Stimulated activated CD8-positive, alpha-beta memory T cell treated with anti-CD3 and anti-CD28 coated beads, Interleukin-15, amount 100 ng/mL, for 1 hour (primary cell): ENCODE data around the gene RPIA.
"Not testable (repeated sequence)": the region's sequence is repeated elsewhere in the genome, so short reads cannot be mapped to it uniquely, and the experiment has no call there.

Experiments
- DNase-seq: peaks from one replicate; pipeline ENCODE4 v3.0.0-alpha.2; 2020; ENCODE audit warnings: low read depth

RPIA gene

DNA sequence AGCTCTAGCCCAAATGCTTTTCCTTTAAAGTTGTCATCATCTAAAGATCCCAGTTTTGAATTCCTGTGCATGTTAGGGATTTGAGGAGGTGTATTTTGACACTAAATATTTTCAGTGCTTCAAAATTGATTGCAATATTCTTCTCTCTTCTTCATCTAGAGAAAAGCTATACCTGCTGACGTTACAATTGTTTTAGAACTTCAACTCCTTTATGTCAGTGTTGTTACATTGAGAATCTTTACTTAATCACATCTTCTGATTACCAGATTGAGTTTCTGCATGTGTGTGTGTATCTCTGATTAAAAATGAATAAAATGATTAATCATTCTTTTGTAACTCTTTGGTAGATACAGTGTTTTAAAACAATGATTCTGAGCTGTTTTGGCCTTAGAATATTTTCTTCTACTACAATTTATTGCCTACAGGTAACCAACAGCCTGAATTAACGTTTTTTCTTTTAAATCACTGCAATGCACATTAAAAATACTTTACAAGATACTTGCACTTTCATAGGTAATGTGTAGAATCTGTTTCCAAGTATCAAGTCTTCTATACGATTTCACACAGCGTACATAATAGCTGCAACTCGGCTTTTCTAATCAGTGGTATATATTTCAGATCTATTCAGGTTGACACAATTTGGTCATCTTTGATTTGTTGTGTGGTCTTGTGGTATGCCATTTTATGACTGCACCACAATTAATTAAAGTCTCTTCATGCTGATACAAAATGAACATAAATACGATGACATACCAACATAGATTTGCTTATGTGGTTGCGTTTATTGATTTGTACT lies 82.0 kb downstream of the RPIA start:
- DNase-seq: not testable (repeated sequence)

- DNase-seq: not testable (repeated sequence)
These were observed 97.7 kb downstream of the RPIA start for GRCh38 chr2:88789213-88789612.

DNA sequence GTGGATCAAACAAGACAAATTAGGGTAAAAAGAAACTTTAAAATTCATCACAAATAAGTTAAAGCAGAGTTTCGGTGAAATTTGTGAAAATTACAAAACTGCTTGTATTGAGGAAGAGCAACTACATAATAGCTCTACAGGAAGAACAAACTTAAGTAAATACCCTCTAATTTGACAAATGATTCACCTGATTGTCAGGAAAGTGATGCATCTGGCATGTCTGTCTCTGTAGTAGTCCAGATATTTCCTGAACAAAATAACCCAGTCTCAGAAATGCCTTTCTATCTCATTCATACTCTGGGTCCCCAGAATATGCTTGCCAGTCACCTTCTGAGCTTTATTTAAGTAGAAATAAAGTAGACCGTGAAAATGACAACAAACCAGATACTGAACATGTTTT lies 104.5 kb downstream of the RPIA start:
- DNase-seq: not testable (repeated sequence)

GRCh38 chr2:88796523-88796922 lies 105.0 kb downstream of the RPIA start:
- not testable (repeated sequence) for DNase-seq

DNA sequence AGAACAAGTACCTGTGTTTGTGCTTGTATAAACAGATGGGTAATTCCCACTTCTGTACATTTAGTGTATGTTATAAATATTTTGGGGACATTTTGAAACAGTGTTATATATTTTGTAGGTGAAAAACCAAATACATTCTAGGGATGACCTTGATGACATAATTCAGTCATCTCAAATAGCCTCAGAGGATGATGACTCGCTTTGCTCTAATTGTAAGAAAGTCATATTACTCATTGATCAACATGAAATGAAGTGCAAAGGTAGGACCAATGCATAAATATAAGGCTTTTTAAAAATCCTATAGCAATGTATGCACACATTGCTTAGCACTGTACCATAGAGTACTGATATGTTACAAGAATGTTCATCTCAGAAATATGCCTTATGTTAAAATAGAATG lies 105.7 kb downstream of the RPIA start:
- DNase-seq: not testable (repeated sequence)
